HepG2 (cell line): Measurements from ENCODE around the gene PRKN. TPM values are rescaled to one million over a fixed set of nuclear protein-coding genes. Genes with fewer than 3 reads are reported as not detected.

Experiments used
- ATAC-seq: fragments of 200-7000 bp; cut with Tn5 transposase; 3 replicates; pipeline ENCODE4 v1.9.1; 2020; ENCODE audit warnings: mild to moderate bottlenecking, moderate library complexity
- BruUV-seq: library from RNA; stranded (reverse); fragments of 400-500 nt; replicated peaks from 2 replicates; lab custom pipeline; 2021; lab: Mats Ljungman, UMichigan
- CTCF ChIA-PET: fragments of 300-600 bp; formaldehyde crosslinking; extraction: SDS; loops from one replicate; lab custom pipeline; 2021; ENCODE audit warnings: low total read pairs, inconsistent platforms, low intra/inter-chr PET ratio; lab: Yijun Ruan, JAX
- POLR2A ChIA-PET: fragments of 350-600 bp; sonication (Branson Sonifier 250); formaldehyde crosslinking; loops from one replicate; lab custom pipeline; 2020; ENCODE audit warnings: antibody characterized with exemption, inconsistent platforms; lab: Yijun Ruan, JAX
- DNase-seq: peaks from one replicate; pipeline ENCODE4 v3.0.0-alpha.2; 2015; ENCODE audit warnings: low spot score
- FAIRE-seq: peaks from 3 replicates; lab custom pipeline; 2011; peaks lifted over from hg19 to GRCh38; lab: Jason Lieb, UNC
- H2AFZ ChIP-seq: one replicate; pipeline ENCODE4 v1.6.1; 2011; ENCODE audit warnings: low read length, inconsistent platforms
- H3K27ac ChIP-seq: fragments of 300-600 bp; 3 replicates; pipeline ENCODE4 v1.8.0; 2011; ENCODE audit warnings: mixed run types, mild to moderate bottlenecking, mixed read lengths, low read length, inconsistent platforms; ENCODE audit not compliant: insufficient read depth; ENCODE audit errors: extremely low read length
- H3K27me3 ChIP-seq, 2 experiments: fragments of 200-600 bp in 1 of 2; 2 replicates in 1 of 2; 3 replicates in 1 of 2; pipeline versions ENCODE4 v1.6.0 to v1.8.0; 2011; ENCODE audit warnings: low read length in 2 of 2, mild to moderate bottlenecking in 2 of 2, moderate library complexity in 2 of 2, inconsistent platforms in 1 of 2; ENCODE audit not compliant: insufficient read depth in 2 of 2, control insufficient read depth in 1 of 2
- H3K36me3 ChIP-seq, 2 experiments: fragments of 200-600 bp in 1 of 2; replicated peaks in 1 of 2; 2 replicates in 1 of 2; 3 replicates in 1 of 2; pipeline versions ENCODE4 v1.5.1 to v1.8.0; 2011; ENCODE audit warnings: low read length in 2 of 2, inconsistent platforms in 1 of 2; ENCODE audit not compliant: insufficient read depth in 2 of 2, control insufficient read depth in 1 of 2
- H3K4me1 ChIP-seq: 2 replicates; pipeline ENCODE4 v1.5.1; 2012; ENCODE audit warnings: low read length, inconsistent platforms; ENCODE audit not compliant: insufficient read depth
- H3K4me2 ChIP-seq: 2 replicates; pipeline ENCODE4 v1.6.0; 2011; ENCODE audit warnings: low read depth, low read length, inconsistent platforms
- H3K4me3 ChIP-seq, 3 experiments: fragments of 200-600 bp in 1 of 3; sonication (generic), shearing (Covaris generic) in 1 of 3; replicated peaks in 1 of 3; 2 replicates each; pipeline ENCODE4 v1.5.1; 2011 to 2016; ENCODE audit warnings: low read length in 3 of 3, inconsistent platforms in 2 of 3, low read depth in 2 of 3, mild to moderate bottlenecking in 2 of 3, control low read depth in 1 of 3, mixed read lengths in 1 of 3; ENCODE audit not compliant: insufficient read depth in 1 of 3
- H3K79me2 ChIP-seq: one replicate; pipeline ENCODE4 v1.6.1; 2011; ENCODE audit warnings: low read length, inconsistent platforms; ENCODE audit not compliant: insufficient read depth
- H3K9ac ChIP-seq: 2 replicates; pipeline ENCODE4 v1.6.0; 2011; ENCODE audit warnings: mild to moderate bottlenecking, low read depth, low read length, inconsistent platforms; ENCODE audit not compliant: insufficient read depth
- H3K9me3 ChIP-seq: 2 replicates; pipeline ENCODE4 v1.5.1; 2012; ENCODE audit warnings: mild to moderate bottlenecking, low read length
- H4K20me1 ChIP-seq: 2 replicates; pipeline ENCODE4 v1.6.0; 2011; ENCODE audit warnings: inconsistent platforms, mild to moderate bottlenecking, low read length, moderate library complexity; ENCODE audit not compliant: insufficient read depth
- HOXA5 ChIP-seq: sonication (generic); formaldehyde crosslinking; IDR thresholded peaks from 2 replicates; pipeline ENCODE4 v1.4.0; 2020; ENCODE audit warnings: missing genetic modification reagents
- PHF21A ChIP-seq: sonication (generic); formaldehyde crosslinking; IDR thresholded peaks from 2 replicates; pipeline ENCODE4 v1.5.0; 2020; ENCODE audit warnings: mild to moderate bottlenecking, missing genetic modification reagents
- PLRG1 ChIP-seq: fragments of 450-650 bp; conservative IDR thresholded peaks from 2 replicates; pipeline ENCODE4 v1.6.1; 2016
- SALL2 ChIP-seq: sonication (generic); formaldehyde crosslinking; IDR thresholded peaks from 2 replicates; pipeline ENCODE4 v1.8.1; 2023; ENCODE audit warnings: mild to moderate bottlenecking, missing genetic modification reagents, inconsistent platforms
- SP1 ChIP-seq, 2 experiments: fragments of 450-650 bp in 1 of 2; sonication (generic) in 1 of 2; formaldehyde crosslinking in 1 of 2; IDR thresholded peaks; 2 replicates each; pipeline versions ENCODE4 v1.4.0 to v1.6.1; 2016 to 2020; ENCODE audit warnings: missing genetic modification reagents in 1 of 2
- TBX3 ChIP-seq: fragments of 450-650 bp; IDR thresholded peaks from 2 replicates; pipeline ENCODE4 v1.6.1; 2017; ENCODE audit warnings: antibody characterized with exemption, mild to moderate bottlenecking, inconsistent platforms, borderline replicate concordance
- TGIF2 ChIP-seq: IDR thresholded peaks from 2 replicates; pipeline ENCODE4 v1.6.1; 2016; ENCODE audit warnings: control low read depth, missing compliant biosample characterization
- ZBTB7A ChIP-seq: sonication (generic); formaldehyde crosslinking; IDR thresholded peaks from 2 replicates; pipeline ENCODE4 v1.8.0; 2022; ENCODE audit warnings: mild to moderate bottlenecking, missing genetic modification reagents
- ZNF343 ChIP-seq: sonication (generic); formaldehyde crosslinking; IDR thresholded peaks from 2 replicates; pipeline ENCODE4 v1.4.0; 2020; ENCODE audit warnings: mild to moderate bottlenecking, missing genetic modification reagents
- WGBS: methylation state at CpG from one replicate; pipeline ENCODE4 v1.1.6; 2017; ENCODE audit warnings: low lambda C conversion rate; 5-methylcytosine and 5-hydroxymethylcytosine counted together
- in situ Hi-C: cut with HindIII; loops from 2 replicates; pipeline ENCODE4 v1.10.0; 2017; ENCODE audit warnings: low pct_unique_long_range_greater_than_20kb; ENCODE audit not compliant: extremely low pct_ligation_motif_present
- intact Hi-C: fragments of 100-400 bp; cut with micrococcal nuclease; formaldehyde crosslinking; loops from one replicate; pipeline ENCODE4 v1.10.0; 2022; ENCODE audit not compliant: unreplicated experiment
- polyA plus RNA-seq, 8 experiments: library from polyadenylated mRNA; depleted of rRNA in 3 of 8; stranded (reverse) in 7 of 8; unstranded in 1 of 8; fragments of >200 nt; fragmentation: Illumina TruSeq in 4 of 8; extraction: Trizol in 4 of 8; gene quantifications; 2 replicates each; pipeline versions ENCODE4 v1.2.1 to v1.2.3, GENCODE V29; 2011 to 2016; ENCODE audit warnings: low read depth in 4 of 8, missing spikeins in 1 of 8, mixed read lengths in 1 of 8; ENCODE audit not compliant: insufficient read depth in 1 of 8
- total RNA-seq, 5 experiments: library from RNA; depleted of rRNA; stranded (reverse); fragments of >200 nt; fragmentation: Illumina TruSeq; extraction: Trizol; gene quantifications; 2 replicates each; pipeline ENCODE4 v1.2.3, GENCODE V29; 2016; ENCODE audit warnings: low read depth in 1 of 5
- TF ChIP-seq, protein P1 (sequence below): sonication (generic); formaldehyde crosslinking; IDR thresholded peaks from 2 replicates; pipeline ENCODE4 v1.4.0; 2020; ENCODE audit warnings: missing genetic modification reagents

Gene PRKN
- total and polyA plus RNA-seq, 2 of the 13 experiments (the other 11 are each of a cell fraction or from before 2014, with no cell fraction given) = 0.31 to 0.44 TPM

DNA sequence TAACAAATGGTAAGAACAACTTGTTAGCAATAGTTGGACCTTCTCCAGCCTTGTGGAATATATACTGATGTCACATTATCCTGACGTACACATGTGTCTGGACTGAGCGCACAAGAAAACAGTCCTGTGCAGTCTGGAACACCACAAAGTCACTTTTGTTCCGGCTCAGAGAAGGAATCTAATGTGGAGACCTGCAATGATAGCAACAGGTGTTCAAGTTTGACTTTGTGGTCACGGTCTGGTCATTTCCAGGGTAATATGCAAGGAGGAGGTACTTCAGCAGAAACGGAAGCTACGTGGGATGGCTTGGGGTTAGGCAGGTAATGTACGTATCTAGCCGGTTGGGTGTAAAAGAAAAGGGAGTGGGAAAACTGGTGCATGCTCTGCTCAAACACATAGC lies 766.5 kb downstream of the PRKN start (continued):
- TF ChIP-seq, protein P1, sequence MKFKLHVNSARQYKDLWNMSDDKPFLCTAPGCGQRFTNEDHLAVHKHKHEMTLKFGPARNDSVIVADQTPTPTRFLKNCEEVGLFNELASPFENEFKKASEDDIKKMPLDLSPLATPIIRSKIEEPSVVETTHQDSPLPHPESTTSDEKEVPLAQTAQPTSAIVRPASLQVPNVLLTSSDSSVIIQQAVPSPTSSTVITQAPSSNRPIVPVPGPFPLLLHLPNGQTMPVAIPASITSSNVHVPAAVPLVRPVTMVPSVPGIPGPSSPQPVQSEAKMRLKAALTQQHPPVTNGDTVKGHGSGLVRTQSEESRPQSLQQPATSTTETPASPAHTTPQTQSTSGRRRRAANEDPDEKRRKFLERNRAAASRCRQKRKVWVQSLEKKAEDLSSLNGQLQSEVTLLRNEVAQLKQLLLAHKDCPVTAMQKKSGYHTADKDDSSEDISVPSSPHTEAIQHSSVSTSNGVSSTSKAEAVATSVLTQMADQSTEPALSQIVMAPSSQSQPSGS (CRISPR knock-in tag) = no peak
- no peak for TF ChIP-seq TGIF2 (CRISPR knock-in tag)
- TF ChIP-seq PHF21A (CRISPR knock-in tag) = no peak
- no peak for TF ChIP-seq ZBTB7A (CRISPR knock-in tag)

DNA sequence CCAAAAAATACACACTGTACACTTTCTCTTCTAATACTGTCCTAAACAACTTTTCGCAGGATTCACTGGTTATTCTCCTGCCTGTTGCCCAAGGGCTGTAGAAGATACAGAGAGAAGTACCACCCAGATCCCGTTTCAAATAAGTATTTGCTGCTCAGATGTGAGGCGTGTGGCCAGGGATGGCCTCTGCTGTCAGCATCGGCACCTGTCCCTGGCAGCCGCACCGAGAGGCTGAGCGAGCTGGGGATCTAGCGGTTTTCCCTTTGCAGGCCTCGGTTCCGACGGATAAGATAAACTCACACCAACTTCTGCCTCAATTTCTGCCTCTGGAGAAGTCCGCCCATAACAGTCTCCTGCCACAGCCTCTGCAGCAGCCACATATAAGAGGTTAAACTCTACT lies 768.5 kb downstream of the PRKN start:
- FAIRE-seq = no peak
- no peaks in the 10 kb centered on the region for H3K27me3 ChIP-seq
- no TSS peak for BruUV-seq
- ATAC-seq = no peak
- no peaks in the 10 kb centered on the region for H4K20me1 ChIP-seq
- TF ChIP-seq SALL2 = no peak
- no peak for TF ChIP-seq HOXA5 (CRISPR knock-in tag)
- no peak for TF ChIP-seq TBX3
- no peak for TF ChIP-seq SP1 (IDR thresholded peaks at IDR 0.05)
- no peak for TF ChIP-seq SP1 (CRISPR knock-in tag; IDR thresholded peaks at IDR 0.05)
- TF ChIP-seq PLRG1 = no peak
- no peak for TF ChIP-seq ZNF343 (CRISPR knock-in tag)
- TF ChIP-seq, all 625 proteins: peak for 0
- intact Hi-C loops = no loop called here
- WGBS = 36% methylated on average over 12 of the region's 12 CpGs
- Histone ChIP-seq H3K4me1 (no peaks in the 10 kb centered on the region), H3K27ac (no peak overlapping the region), H3K79me2 (no peaks in the 10 kb centered on the region), H3K36me3 (no peaks in the 10 kb centered on the region), H3K9me3 (no peaks in the 10 kb centered on the region), H3K9ac (no peak overlapping the region), H3K4me3 (no peak overlapping the region), H2AFZ (no peak overlapping the region), H3K4me2 (no peak overlapping the region)
- CTCF ChIA-PET = no interaction called here
- POLR2A ChIA-PET = no interaction called here
- DNase-seq = no peak
- in situ Hi-C loops = no loop called here
